Measurements from ENCODE around the gene DLL3. TPM values are rescaled to one million over a fixed set of nuclear protein-coding genes. Genes with fewer than 3 reads are reported as not detected.

DLL3 gene
- total and polyA plus RNA-seq, 11 donors = not detected

GRCh38 chr19:39506598-39506943 is 7.8 kb downstream of the DLL3 start:
- Histone ChIP-seq H3K27me3 (peaks cover 30 to 90% (median 55%) of the 10 kb centered on the region in 9 donors), H3K4me3 (peak overlapping the region in 9 of 12 donors; percentile 33 to 54 (median 49)), H3K36me3 (no peaks in the 10 kb centered on the region), H3K9me3 (no peaks in the 10 kb centered on the region), H3K27ac (no peak overlapping the region), H3K4me1 (peaks cover 0 to 19% (median 4%) of the 10 kb centered on the region in 12 donors)
- 50 to 55% (median 54%) methylated on average over 7 of the region's 7 CpGs for WGBS, 4 donors
- intact Hi-C loops (cut with DNase I) = no loop called here
- DNase-seq = no peak
- no peak for ATAC-seq
- TF ChIP-seq POLR2A (IDR thresholded peaks at IDR 0.05) = no peak
- no peak for TF ChIP-seq CTCF (IDR thresholded peaks at IDR 0.05)

GRCh38 chr19:39506944-39507714 is 8.4 kb downstream of the DLL3 start:
- Histone ChIP-seq H3K4me1 (peaks cover 0 to 19% (median 4%) of the 10 kb centered on the region in 12 donors), H3K36me3 (no peaks in the 10 kb centered on the region), H3K27me3 (peaks cover 30 to 92% (median 55%) of the 10 kb centered on the region in 9 donors), H3K27ac (no peak overlapping the region), H3K4me3 (peak overlapping the region; percentile 16 to 54 (median 46)), H3K9me3 (no peaks in the 10 kb centered on the region)
- peak in 2 of 4 donors; percentile 45 to 61 for ATAC-seq
- DNase-seq = peak in 1 of 5 donors; percentile 32
- 3 to 8% (median 4%) methylated on average over 28 to 96 of the region's 96 CpGs for WGBS, 4 donors
- TF ChIP-seq CTCF (IDR thresholded peaks at IDR 0.05) (no peak), POLR2A (IDR thresholded peaks at IDR 0.05) (no peak)
- intact Hi-C loops (cut with DNase I) = no loop called here

- peak overlapping the region in 8 of 12 donors; percentile 28 to 54 (median 48) for H3K4me3 ChIP-seq
- 42 to 44% (median 43%) methylated on average over 24 of the region's 24 CpGs for WGBS, 4 donors
- H3K27me3 ChIP-seq = peaks cover 30 to 93% (median 56%) of the 10 kb centered on the region in 9 donors
- H3K27ac ChIP-seq = no peak overlapping the region
- no peaks in the 10 kb centered on the region for H3K36me3 ChIP-seq
- DNase-seq (no peak), ATAC-seq (no peak)
- intact Hi-C loops (cut with DNase I) = no loop called here
- H3K9me3 ChIP-seq = no peaks in the 10 kb centered on the region
- peaks cover 0 to 15% (median 4%) of the 10 kb centered on the region in 12 donors for H3K4me1 ChIP-seq
- TF ChIP-seq CTCF (IDR thresholded peaks at IDR 0.05) = no peak
Measured at GRCh38 chr19:39507715-39508364, 9.1 kb downstream of the DLL3 start.

- peak in 1 of 5 donors; percentile 4 for DNase-seq
Measured at GRCh38 chr19:39508629-39509028, 9.9 kb downstream of the DLL3 start.

More at GRCh38 chr19:39508629-39509028, 9.9 kb downstream of the DLL3 start:
- intact Hi-C loops (cut with DNase I) = no loop called here
- no peak overlapping the region for H3K27ac ChIP-seq
- peaks cover 0 to 12% (median 4%) of the 10 kb centered on the region in 12 donors for H3K4me1 ChIP-seq
- TF ChIP-seq POLR2A (IDR thresholded peaks at IDR 0.05) (no peak), CTCF (IDR thresholded peaks at IDR 0.05) (no peak)
- H3K27me3 ChIP-seq = peaks cover 29 to 93% (median 56%) of the 10 kb centered on the region in 9 donors
- WGBS, 4 donors = 86 to 90% (median 88%) methylated on average over 9 of the region's 9 CpGs
- no peak overlapping the region for H3K4me3 ChIP-seq
- no peaks in the 10 kb centered on the region for H3K9me3 ChIP-seq
- ATAC-seq = no peak
- no peaks in the 10 kb centered on the region for H3K36me3 ChIP-seq

Data from heart left ventricle (tissue), 16 donors.